Smooth muscle cell (in vitro differentiated cells): Measurements from ENCODE around the gene FOXD4. TPM values are rescaled to one million over a fixed set of nuclear protein-coding genes. Genes with fewer than 3 reads are reported as not detected.
A peak's percentile ranks its signal among the peaks of the same experiment; 100 is the strongest.
"Not testable (repeated sequence)": the region's sequence is repeated elsewhere in the genome, so short reads cannot be mapped to it uniquely, and the experiment has no call there.

Experiments
- DNase-seq: peaks from one replicate; lab custom pipeline; 2025; ENCODE audit not compliant: unreplicated experiment; lab: John Stamatoyannopoulos, UW
- H2AFZ ChIP-seq: fragments of 200-600 bp; sonication (generic); 2 replicates; pipeline ENCODE4 v1.6.0; 2016; ENCODE audit warnings: antibody characterized with exemption, low read depth, mild to moderate bottlenecking
- H3F3A ChIP-seq: fragments of 200-600 bp; sonication (generic); 2 replicates; pipeline ENCODE4 v1.6.0; 2017; ENCODE audit warnings: antibody characterized with exemption, low read depth
- H3K27ac ChIP-seq: fragments of 200-600 bp; sonication (generic); 2 replicates; pipeline ENCODE4 v1.5.1; 2016; ENCODE audit warnings: low read depth, mild to moderate bottlenecking
- H3K27me3 ChIP-seq: fragments of 200-600 bp; sonication (generic); 2 replicates; pipeline ENCODE4 v1.6.1; 2016; ENCODE audit warnings: low read depth, mild to moderate bottlenecking
- H3K36me3 ChIP-seq: fragments of 200-600 bp; sonication (generic); 2 replicates; pipeline ENCODE4 v1.5.1; 2016; ENCODE audit warnings: low read depth
- H3K4me1 ChIP-seq: fragments of 200-600 bp; sonication (generic); 2 replicates; pipeline ENCODE4 v1.5.1; 2016; ENCODE audit warnings: low read depth
- H3K4me2 ChIP-seq: fragments of 200-600 bp; sonication (generic); 2 replicates; pipeline ENCODE4 v1.6.0; 2016; ENCODE audit warnings: mild to moderate bottlenecking
- H3K4me3 ChIP-seq: fragments of 200-600 bp; sonication (generic); 2 replicates; pipeline ENCODE4 v1.5.1; 2016; ENCODE audit warnings: mild to moderate bottlenecking
- H3K79me2 ChIP-seq: fragments of 200-600 bp; sonication (generic); 2 replicates; pipeline ENCODE4 v1.6.0; 2016; ENCODE audit warnings: low read depth, mild to moderate bottlenecking
- H3K9ac ChIP-seq: fragments of 200-600 bp; sonication (generic); 2 replicates; pipeline ENCODE4 v1.6.0; 2016; ENCODE audit warnings: low read depth
- H3K9me3 ChIP-seq: fragments of 200-600 bp; sonication (generic); replicated peaks from 2 replicates; pipeline ENCODE4 v1.5.1; 2016; ENCODE audit warnings: low read depth
- H4K20me1 ChIP-seq: fragments of 200-600 bp; sonication (generic); 2 replicates; pipeline ENCODE4 v1.6.0; 2016; ENCODE audit warnings: low read depth
- WGBS: methylation state at CpG from one replicate; pipeline ENCODE4 v1.1.7; 2016; ENCODE audit warnings: low lambda C conversion rate; 5-methylcytosine and 5-hydroxymethylcytosine counted together
- polyA plus RNA-seq: library from polyadenylated mRNA; unstranded; fragments of >200 nt; fragmentation: Nextera tagmentation; extraction: Ambion mirVana; gene quantifications from 2 replicates; pipeline ENCODE4 v1.2.1, GENCODE V29; 2016
- total RNA-seq: library from RNA; depleted of rRNA; stranded (reverse); fragments of >200 nt; gene quantifications from 2 replicates; pipeline ENCODE4 v1.2.3, GENCODE V29; 2014

The FOXD4 gene
- total and polyA plus RNA-seq, 2 experiments from 2014 or later: 0.23 TPM; not detected in 1

DNA sequence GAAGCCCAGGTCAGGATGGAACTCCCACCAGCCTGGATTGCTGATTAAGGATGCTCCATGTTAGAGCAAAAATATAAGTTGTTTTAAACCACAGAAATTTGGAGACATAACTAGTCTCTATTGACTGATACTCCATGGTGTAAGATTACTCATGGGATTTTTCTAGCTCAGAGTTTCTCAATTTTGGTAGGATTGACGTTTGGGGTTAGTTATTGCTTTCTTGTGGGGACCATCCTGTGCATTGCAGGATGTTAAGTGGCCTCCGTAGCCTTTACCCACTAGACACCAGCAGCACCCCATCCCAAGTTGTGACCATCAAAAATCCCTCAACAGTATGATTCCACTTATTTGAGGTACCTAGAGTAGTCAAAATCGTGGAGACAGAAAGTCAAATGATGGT lies 19.4 kb downstream of the FOXD4 start:
- not testable (repeated sequence) for H4K20me1 ChIP-seq, H3K4me1 ChIP-seq, H3K4me3 ChIP-seq, DNase-seq, H2AFZ ChIP-seq, H3K4me2 ChIP-seq, H3K27ac ChIP-seq, H3F3A ChIP-seq, H3K79me2 ChIP-seq, H3K9me3 ChIP-seq, H3K27me3 ChIP-seq, H3K9ac ChIP-seq, H3K36me3 ChIP-seq
- 83% methylated on average over 3 of the region's 3 CpGs for WGBS

GRCh38 chr9:94992-95391 lies 23.2 kb downstream of the FOXD4 start:
- not testable (repeated sequence) for H3K9ac ChIP-seq, H4K20me1 ChIP-seq, H3K79me2 ChIP-seq, H3K4me1 ChIP-seq, H3K36me3 ChIP-seq, H3K27ac ChIP-seq, H3K9me3 ChIP-seq, H3K4me3 ChIP-seq, H3F3A ChIP-seq, DNase-seq, H3K4me2 ChIP-seq, H2AFZ ChIP-seq, H3K27me3 ChIP-seq
- 67% methylated on average over 1 of the region's 4 CpGs for WGBS

DNA sequence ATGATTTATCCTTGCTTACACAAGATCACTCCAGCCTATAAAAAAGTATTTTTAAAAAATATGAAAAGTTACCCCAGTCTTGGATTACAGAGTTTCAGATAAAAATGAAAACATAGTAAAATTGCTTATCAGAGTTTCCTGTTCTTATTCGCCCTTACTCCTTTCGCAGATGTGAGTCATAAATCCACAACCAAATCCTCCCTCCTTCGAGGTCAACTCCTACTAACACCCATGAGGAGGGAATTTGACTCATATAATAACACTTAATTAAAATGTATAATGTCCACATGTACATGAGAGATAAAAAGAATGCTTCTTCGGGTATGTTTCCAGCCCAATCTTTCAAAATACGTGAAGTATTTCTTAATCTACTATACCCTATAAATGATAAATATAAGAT lies 23.9 kb downstream of the FOXD4 start:
- not testable (repeated sequence) for H3K27me3 ChIP-seq, H3K9ac ChIP-seq, H3K79me2 ChIP-seq, H3K9me3 ChIP-seq, H3K27ac ChIP-seq, H4K20me1 ChIP-seq, H3K4me2 ChIP-seq, H3K4me1 ChIP-seq, H3K4me3 ChIP-seq, H2AFZ ChIP-seq, H3F3A ChIP-seq, H3K36me3 ChIP-seq, DNase-seq
- WGBS: 26% methylated on average over 4 of the region's 5 CpGs

- H3K27ac ChIP-seq, H3K36me3 ChIP-seq, H3K9me3 ChIP-seq, H4K20me1 ChIP-seq, H3F3A ChIP-seq, H3K9ac ChIP-seq, H3K4me1 ChIP-seq, H2AFZ ChIP-seq, DNase-seq, H3K27me3 ChIP-seq, H3K4me2 ChIP-seq, H3K4me3 ChIP-seq, H3K79me2 ChIP-seq: not testable (repeated sequence)
- WGBS: 59% methylated on average over 4 of the region's 5 CpGs
These were observed 24.3 kb downstream of the FOXD4 start for GRCh38 chr9:93909-94308.

GRCh38 chr9:90851-91250 lies 27.4 kb downstream of the FOXD4 start:
- not testable (repeated sequence) for H3K36me3 ChIP-seq, H2AFZ ChIP-seq, H3K27me3 ChIP-seq, H3K9ac ChIP-seq, H3K4me3 ChIP-seq, DNase-seq, H3F3A ChIP-seq, H3K4me2 ChIP-seq, H3K9me3 ChIP-seq, H3K79me2 ChIP-seq, H3K4me1 ChIP-seq, H4K20me1 ChIP-seq, H3K27ac ChIP-seq
- WGBS: 65% methylated on average over 1 of the region's 1 CpG

DNA sequence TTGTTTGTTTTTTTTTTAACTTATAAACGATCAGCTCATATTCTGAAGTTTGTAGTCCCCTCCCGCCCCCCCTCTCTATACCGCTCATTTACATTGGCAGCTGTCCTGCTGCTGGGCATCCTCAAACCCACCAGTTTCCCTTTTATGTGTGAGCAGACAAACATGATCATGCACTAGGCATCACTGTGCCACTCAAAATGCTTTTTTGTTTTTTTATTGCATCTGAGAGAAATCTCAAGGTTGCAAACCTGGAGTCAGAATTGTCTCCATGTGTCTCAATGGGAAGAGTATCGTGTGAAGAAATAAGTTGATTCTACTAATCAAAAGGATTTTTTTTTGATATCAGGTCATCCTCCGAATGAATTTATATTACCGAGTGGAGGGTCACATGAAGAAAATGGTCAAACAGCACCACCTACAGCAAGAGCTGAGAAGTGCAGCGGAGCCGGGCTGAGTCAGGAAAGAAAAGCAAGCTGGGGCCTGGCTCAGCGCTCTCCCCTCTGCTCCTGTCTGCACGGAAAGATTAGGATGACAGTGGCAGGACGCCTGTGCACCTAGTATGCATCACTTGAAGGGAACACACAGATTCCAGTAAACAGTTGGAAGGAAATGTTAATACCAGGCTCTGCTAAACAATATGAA lies 29.7 kb downstream of the FOXD4 start:
- WGBS: 17% methylated on average over 6 of the region's 11 CpGs
- peak overlapping the region; percentile 12 for H3K4me2 ChIP-seq
- not testable (repeated sequence) for DNase-seq, H3K79me2 ChIP-seq, H3K4me3 ChIP-seq, H3K9ac ChIP-seq, H3K27me3 ChIP-seq, H3K36me3 ChIP-seq, H3K27ac ChIP-seq, H3K4me1 ChIP-seq, H3F3A ChIP-seq, H2AFZ ChIP-seq, H3K9me3 ChIP-seq, H4K20me1 ChIP-seq

- H2AFZ ChIP-seq, H3K27ac ChIP-seq, H3K9ac ChIP-seq, H3K36me3 ChIP-seq, H3K4me3 ChIP-seq, DNase-seq, H3K27me3 ChIP-seq, H3K9me3 ChIP-seq, H3F3A ChIP-seq, H4K20me1 ChIP-seq, H3K4me1 ChIP-seq, H3K79me2 ChIP-seq, H3K4me2 ChIP-seq: not testable (repeated sequence)
- WGBS: 46% methylated on average over 6 of the region's 6 CpGs
These were observed 30.4 kb downstream of the FOXD4 start for GRCh38 chr9:87860-88259.

DNA sequence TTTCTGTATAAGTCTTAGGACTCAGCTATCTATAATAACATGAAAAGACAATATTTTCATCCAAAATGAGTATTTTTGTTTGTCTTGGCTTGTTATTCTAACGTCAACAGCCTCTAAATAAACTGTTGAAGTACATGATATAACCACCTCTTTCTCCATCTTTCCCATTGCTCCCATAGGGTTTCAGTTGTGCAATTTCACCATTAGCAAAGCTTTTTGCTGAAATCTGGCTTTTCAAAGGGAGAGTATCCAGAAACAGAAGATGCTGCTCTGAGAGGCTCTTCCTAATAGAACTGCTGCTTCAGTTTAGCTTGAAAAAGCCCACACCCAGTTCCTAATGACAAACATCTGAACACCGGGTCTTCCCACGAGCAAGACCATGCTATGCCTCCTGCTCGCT lies 31.1 kb downstream of the FOXD4 start:
- H3K4me3 ChIP-seq, H3K79me2 ChIP-seq, H3K27ac ChIP-seq, H3K4me2 ChIP-seq, DNase-seq, H3K27me3 ChIP-seq, H3F3A ChIP-seq, H2AFZ ChIP-seq, H3K9me3 ChIP-seq, H3K36me3 ChIP-seq, H4K20me1 ChIP-seq, H3K4me1 ChIP-seq, H3K9ac ChIP-seq: not testable (repeated sequence)
- WGBS: 54% methylated on average over 3 of the region's 4 CpGs

- H3K4me1 ChIP-seq, DNase-seq, H3K9me3 ChIP-seq, H3K36me3 ChIP-seq, H3K27me3 ChIP-seq, H3F3A ChIP-seq, H3K4me2 ChIP-seq, H3K9ac ChIP-seq, H2AFZ ChIP-seq, H4K20me1 ChIP-seq, H3K27ac ChIP-seq, H3K79me2 ChIP-seq, H3K4me3 ChIP-seq: not testable (repeated sequence)
These were observed 31.5 kb downstream of the FOXD4 start for GRCh38 chr9:86697-87096.
